Hepatocyte (in vitro differentiated cells): ENCODE results near the gene MME. TPM values are rescaled to one million over a fixed set of nuclear protein-coding genes. Genes with fewer than 3 reads are reported as not detected.

Source experiments
- DNase-seq: peaks from one replicate; pipeline ENCODE4 v3.0.0-alpha.2; 2016; ENCODE audit warnings: low spot score
- H2AFZ ChIP-seq: fragments of 200-600 bp; sonication (generic); 2 replicates; pipeline ENCODE4 v1.6.0; 2016; ENCODE audit warnings: antibody characterized with exemption, mild to moderate bottlenecking
- H3K27ac ChIP-seq: fragments of 200-600 bp; sonication (generic); 2 replicates; pipeline ENCODE4 v1.5.1; 2016; ENCODE audit warnings: mild to moderate bottlenecking
- H3K27me3 ChIP-seq: fragments of 200-600 bp; sonication (generic); 2 replicates; pipeline ENCODE4 v1.6.1; 2016
- H3K36me3 ChIP-seq: fragments of 200-600 bp; sonication (generic); replicated peaks from 2 replicates; pipeline ENCODE4 v1.5.1; 2016; ENCODE audit warnings: low read depth; ENCODE audit not compliant: insufficient read depth
- H3K4me1 ChIP-seq: fragments of 200-600 bp; sonication (generic); 2 replicates; pipeline ENCODE4 v1.5.1; 2016; ENCODE audit warnings: mild to moderate bottlenecking, moderate library complexity; ENCODE audit not compliant: insufficient read depth
- H3K4me2 ChIP-seq: fragments of 200-600 bp; sonication (generic); 2 replicates; pipeline ENCODE4 v1.6.0; 2016
- H3K4me3 ChIP-seq: fragments of 200-600 bp; sonication (generic); 2 replicates; pipeline ENCODE4 v1.5.1; 2016; ENCODE audit warnings: mild to moderate bottlenecking
- H3K79me2 ChIP-seq: fragments of 200-600 bp; sonication (generic); 2 replicates; pipeline ENCODE4 v1.6.0; 2017; ENCODE audit warnings: mild to moderate bottlenecking
- H3K9me2 ChIP-seq: fragments of 200-600 bp; sonication (generic); replicated peaks from 2 replicates; pipeline ENCODE4 v1.6.0; 2017; ENCODE audit warnings: mild to moderate bottlenecking; ENCODE audit not compliant: insufficient read depth
- H3K9me3 ChIP-seq: fragments of 200-600 bp; sonication (generic); 2 replicates; pipeline ENCODE4 v1.5.1; 2016; ENCODE audit warnings: low read depth, mild to moderate bottlenecking
- H4K20me1 ChIP-seq: fragments of 200-600 bp; sonication (generic); 2 replicates; pipeline ENCODE4 v1.6.0; 2016; ENCODE audit warnings: mild to moderate bottlenecking; ENCODE audit not compliant: insufficient read depth, poor library complexity, severe bottlenecking
- EZH2 ChIP-seq: fragments of 200-600 bp; sonication (generic); IDR thresholded peaks from 2 replicates; pipeline ENCODE4 v1.6.1; 2016; ENCODE audit warnings: antibody characterized with exemption, mild to moderate bottlenecking, borderline replicate concordance
- EZH2phosphoT487 ChIP-seq: fragments of 200-600 bp; sonication (generic); IDR thresholded peaks from one replicate; pipeline ENCODE4 v1.6.1; 2018; ENCODE audit warnings: antibody characterized with exemption, mild to moderate bottlenecking, low read depth, moderate library complexity; ENCODE audit not compliant: unreplicated experiment, severe bottlenecking
- WGBS: methylation state at CpG from one replicate; pipeline ENCODE4 v1.1.6; 2016; ENCODE audit warnings: low lambda C conversion rate; ENCODE audit errors: missing lambda C conversion rate; 5-methylcytosine and 5-hydroxymethylcytosine counted together
- polyA plus RNA-seq: library from polyadenylated mRNA; unstranded; fragments of >200 nt; fragmentation: Nextera tagmentation; extraction: Ambion mirVana; gene quantifications from 2 replicates; pipeline ENCODE4 v1.2.1, GENCODE V29; 2016
- total RNA-seq: library from RNA; depleted of rRNA; stranded (reverse); fragments of >200 nt; gene quantifications from 2 replicates; pipeline ENCODE4 v1.2.3, GENCODE V29; 2014
- TF ChIP-seq, protein P1 (sequence below): fragments of 200-600 bp; sonication (generic); IDR thresholded peaks from 2 replicates; pipeline ENCODE4 v1.5.1; 2016; ENCODE audit warnings: antibody characterized with exemption, mild to moderate bottlenecking; ENCODE audit not compliant: poor library complexity

MME gene
- total and polyA plus RNA-seq, 2 experiments from 2014 or later = 135 to 250 TPM

DNA sequence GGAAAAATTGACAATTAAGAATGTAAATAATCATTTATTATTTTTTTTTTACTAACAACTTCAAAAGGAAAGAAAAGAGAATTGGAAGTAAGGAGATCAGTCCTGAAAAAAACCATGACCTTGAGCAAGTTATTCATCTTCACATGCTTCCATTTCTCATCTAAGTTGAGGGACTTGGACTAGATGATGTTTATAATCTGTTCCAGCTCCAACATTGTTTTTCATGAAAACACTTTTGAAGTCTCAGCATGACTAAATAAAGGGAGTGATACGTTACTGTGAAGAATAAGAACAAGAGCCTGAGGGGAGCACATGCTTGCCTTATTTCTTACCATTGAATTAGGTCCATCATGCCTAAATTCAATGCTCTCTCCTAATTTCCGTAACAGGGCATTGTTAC, 117.7 kb downstream of the MME start:
- no peaks in the 10 kb centered on the region for H3K4me1 ChIP-seq
- H3K4me3 ChIP-seq = no peak overlapping the region
- H3K9me3 ChIP-seq = no peaks in the 10 kb centered on the region
- H3K36me3 ChIP-seq = no peaks in the 10 kb centered on the region
- no peak overlapping the region for H2AFZ ChIP-seq
- no peaks in the 10 kb centered on the region for H4K20me1 ChIP-seq
- TF ChIP-seq, protein P1, sequence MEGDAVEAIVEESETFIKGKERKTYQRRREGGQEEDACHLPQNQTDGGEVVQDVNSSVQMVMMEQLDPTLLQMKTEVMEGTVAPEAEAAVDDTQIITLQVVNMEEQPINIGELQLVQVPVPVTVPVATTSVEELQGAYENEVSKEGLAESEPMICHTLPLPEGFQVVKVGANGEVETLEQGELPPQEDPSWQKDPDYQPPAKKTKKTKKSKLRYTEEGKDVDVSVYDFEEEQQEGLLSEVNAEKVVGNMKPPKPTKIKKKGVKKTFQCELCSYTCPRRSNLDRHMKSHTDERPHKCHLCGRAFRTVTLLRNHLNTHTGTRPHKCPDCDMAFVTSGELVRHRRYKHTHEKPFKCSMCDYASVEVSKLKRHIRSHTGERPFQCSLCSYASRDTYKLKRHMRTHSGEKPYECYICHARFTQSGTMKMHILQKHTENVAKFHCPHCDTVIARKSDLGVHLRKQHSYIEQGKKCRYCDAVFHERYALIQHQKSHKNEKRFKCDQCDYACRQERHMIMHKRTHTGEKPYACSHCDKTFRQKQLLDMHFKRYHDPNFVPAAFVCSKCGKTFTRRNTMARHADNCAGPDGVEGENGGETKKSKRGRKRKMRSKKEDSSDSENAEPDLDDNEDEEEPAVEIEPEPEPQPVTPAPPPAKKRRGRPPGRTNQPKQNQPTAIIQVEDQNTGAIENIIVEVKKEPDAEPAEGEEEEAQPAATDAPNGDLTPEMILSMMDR = no peak
- TF ChIP-seq EZH2phosphoT487 = no peak
- TF ChIP-seq EZH2 = no peak
- no peaks in the 10 kb centered on the region for H3K79me2 ChIP-seq
- no peak overlapping the region for H3K27ac ChIP-seq
- no peaks in the 10 kb centered on the region for H3K9me2 ChIP-seq
- no peak overlapping the region for H3K4me2 ChIP-seq
- WGBS = 94% methylated on average over 2 of the region's 2 CpGs
- no peak for DNase-seq
- H3K27me3 ChIP-seq = no peaks in the 10 kb centered on the region

DNA sequence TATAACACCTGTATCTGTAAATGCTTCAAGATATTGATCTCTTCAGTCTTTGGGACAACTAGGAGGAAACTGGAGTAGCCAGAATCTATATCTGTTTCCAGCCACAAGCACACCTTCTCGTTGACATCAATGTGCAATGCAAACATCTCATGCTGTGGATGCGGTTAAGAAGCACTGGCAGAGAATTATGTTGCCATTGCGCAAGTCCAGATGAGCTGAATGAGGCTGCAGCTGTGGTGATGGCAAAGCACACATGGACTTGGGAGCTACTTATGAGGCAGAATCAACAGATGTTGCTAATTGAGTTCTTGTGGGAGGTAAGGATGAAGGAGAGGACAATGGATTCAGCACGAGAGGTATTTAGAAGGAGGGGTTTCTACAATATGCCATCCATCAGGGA, 122.5 kb downstream of the MME start:
- TF ChIP-seq EZH2 = no peak
- TF ChIP-seq EZH2phosphoT487 = no peak
- TF ChIP-seq, protein P1 = no peak
- no peak overlapping the region for H3K4me2 ChIP-seq
- no peak overlapping the region for H3K27ac ChIP-seq
- no peaks in the 10 kb centered on the region for H3K27me3 ChIP-seq
- no peaks in the 10 kb centered on the region for H3K79me2 ChIP-seq
- DNase-seq = no peak
- H3K36me3 ChIP-seq = no peaks in the 10 kb centered on the region
- no peak overlapping the region for H2AFZ ChIP-seq
- no peaks in the 10 kb centered on the region for H4K20me1 ChIP-seq
- H3K4me3 ChIP-seq = no peak overlapping the region
- H3K4me1 ChIP-seq = no peaks in the 10 kb centered on the region
- H3K9me3 ChIP-seq = no peaks in the 10 kb centered on the region
- 84% methylated on average over 4 of the region's 4 CpGs for WGBS
- H3K9me2 ChIP-seq = no peaks in the 10 kb centered on the region

DNA sequence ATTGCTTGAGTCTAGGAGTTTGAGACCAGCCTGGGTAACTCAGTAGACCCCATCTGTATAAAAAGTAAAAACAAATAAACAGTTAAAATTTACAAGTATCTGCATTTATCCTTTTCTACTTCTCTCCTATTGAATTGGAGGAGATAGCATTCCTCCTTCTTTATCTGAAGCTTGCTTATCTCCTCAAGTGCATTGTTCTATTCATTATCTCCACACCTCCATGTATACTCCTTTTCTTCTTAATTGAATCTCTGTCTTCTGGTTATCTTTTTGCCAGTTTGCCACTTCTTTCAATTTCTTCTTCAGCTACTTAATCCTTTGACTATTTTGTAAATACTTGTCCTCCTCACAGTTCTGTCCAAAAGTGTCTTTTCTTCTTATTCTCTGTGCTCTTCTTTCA, 124.7 kb downstream of the MME start:
- Histone ChIP-seq H4K20me1 (no peaks in the 10 kb centered on the region), H3K9me2 (no peaks in the 10 kb centered on the region), H3K79me2 (no peaks in the 10 kb centered on the region), H3K27ac (no peak overlapping the region), H3K36me3 (no peaks in the 10 kb centered on the region), H3K9me3 (no peaks in the 10 kb centered on the region), H3K4me3 (no peak overlapping the region), H3K4me2 (no peak overlapping the region), H2AFZ (no peak overlapping the region), H3K27me3 (no peaks in the 10 kb centered on the region), H3K4me1 (no peaks in the 10 kb centered on the region)
- no peak for DNase-seq
- TF ChIP-seq, protein P1 = no peak
- TF ChIP-seq EZH2 (no peak), EZH2phosphoT487 (no peak)
